OCI-LY1 (cell line): ENCODE results near the gene JPH3.

Experiments
- H2AFZ ChIP-seq: fragments of 200-600 bp; sonication (generic), shearing (Covaris generic); 2 replicates; pipeline ENCODE4 v1.6.0; 2014; ENCODE audit warnings: antibody characterized with exemption, mild to moderate bottlenecking, low read length
- H3F3A ChIP-seq: fragments of 200-600 bp; sonication (generic), shearing (Covaris generic); 2 replicates; pipeline ENCODE4 v1.6.0; 2014; ENCODE audit warnings: mild to moderate bottlenecking, antibody characterized with exemption, low read length, moderate library complexity; ENCODE audit not compliant: insufficient read depth
- H3K27ac ChIP-seq: fragments of 200-600 bp; sonication (generic); 2 replicates; pipeline ENCODE4 v1.5.1; 2014; ENCODE audit warnings: low read length, mixed run types, mild to moderate bottlenecking, low read depth; ENCODE audit not compliant: poor library complexity, severe bottlenecking
- H3K27me3 ChIP-seq: fragments of 200-600 bp; sonication (generic); 2 replicates; pipeline ENCODE4 v1.6.0; 2014; ENCODE audit warnings: antibody characterized with exemption, mild to moderate bottlenecking, low read length, moderate library complexity; ENCODE audit not compliant: insufficient read depth
- H3K36me3 ChIP-seq: fragments of 200-600 bp; sonication (generic); 2 replicates; pipeline ENCODE4 v1.6.1; 2014; ENCODE audit warnings: mild to moderate bottlenecking, antibody characterized with exemption, low read length, moderate library complexity, mixed read lengths; ENCODE audit not compliant: insufficient read depth
- H3K4me1 ChIP-seq: fragments of 200-600 bp; sonication (generic); 2 replicates; pipeline ENCODE4 v1.5.1; 2014; ENCODE audit warnings: mild to moderate bottlenecking, low read length, moderate library complexity; ENCODE audit not compliant: insufficient read depth, severe bottlenecking
- H3K4me2 ChIP-seq: fragments of 200-600 bp; sonication (generic), shearing (Covaris generic); 2 replicates; pipeline ENCODE4 v1.6.1; 2014; ENCODE audit warnings: low read length
- H3K4me3 ChIP-seq: fragments of 200-600 bp; sonication (generic); 2 replicates; pipeline ENCODE4 v1.5.1; 2014; ENCODE audit warnings: low read length, low read depth, mild to moderate bottlenecking, mixed read lengths; ENCODE audit not compliant: poor library complexity, severe bottlenecking
- H3K79me2 ChIP-seq: fragments of 200-600 bp; shearing (Covaris generic); 2 replicates; pipeline ENCODE4 v1.6.1; 2016; ENCODE audit warnings: mixed run types, low read length, mixed read lengths; ENCODE audit not compliant: insufficient read depth
- H3K9ac ChIP-seq: fragments of 200-600 bp; sonication (generic), shearing (Covaris generic); 2 replicates; pipeline ENCODE4 v1.6.1; 2014; ENCODE audit warnings: mild to moderate bottlenecking, low read length, mixed read lengths
- H3K9me2 ChIP-seq: fragments of 200-600 bp; sonication (generic), shearing (Covaris generic); 2 replicates; pipeline ENCODE4 v1.6.1; 2014; ENCODE audit warnings: low read depth, mild to moderate bottlenecking, low read length, mixed read lengths
- H3K9me3 ChIP-seq: fragments of 200-600 bp; shearing (Covaris generic); 2 replicates; pipeline ENCODE4 v1.6.1; 2014; ENCODE audit warnings: low read length, mixed read lengths
- H4K20me1 ChIP-seq: fragments of 200-600 bp; sonication (generic), shearing (Covaris generic); 2 replicates; pipeline ENCODE4 v1.6.0; 2016; ENCODE audit warnings: mild to moderate bottlenecking, low read length; ENCODE audit not compliant: insufficient read depth
- CTCF ChIP-seq: fragments of 200-600 bp; sonication (generic), shearing (Covaris generic); IDR thresholded peaks from 2 replicates; pipeline ENCODE4 v1.5.1; 2017; ENCODE audit warnings: mild to moderate bottlenecking, antibody characterized with exemption, low read length, moderate library complexity, mixed read lengths
- EZH2 ChIP-seq: fragments of 200-600 bp; sonication (generic), shearing (Covaris generic); IDR thresholded peaks from 2 replicates; pipeline ENCODE4 v1.8.0; 2017; ENCODE audit warnings: borderline replicate concordance, mixed run types, mild to moderate bottlenecking, antibody characterized with exemption, low read length, moderate library complexity, mixed read lengths

JPH3 gene

GRCh38 chr16:87579691-87580090, 22.6 kb upstream of the JPH3 start:
- H3K9me2 ChIP-seq: no peaks in the 10 kb centered on the region
- no peaks in the 10 kb centered on the region for H4K20me1 ChIP-seq
- no peaks in the 10 kb centered on the region for H3K4me1 ChIP-seq
- H2AFZ ChIP-seq: no peak overlapping the region
- no peak overlapping the region for H3K4me2 ChIP-seq
- H3K79me2 ChIP-seq: no peaks in the 10 kb centered on the region
- H3K27me3 ChIP-seq: peaks cover 5% of the 10 kb centered on the region; the same call in 1 of the 2 replicates
- H3K9ac ChIP-seq: no peak overlapping the region
- H3K27ac ChIP-seq: no peak overlapping the region
- H3K9me3 ChIP-seq: no peaks in the 10 kb centered on the region
- H3F3A ChIP-seq: no peaks in the 10 kb centered on the region
- TF ChIP-seq CTCF (no peak), EZH2 (no peak)
- H3K4me3 ChIP-seq: no peak overlapping the region
- H3K36me3 ChIP-seq: no peaks in the 10 kb centered on the region

DNA sequence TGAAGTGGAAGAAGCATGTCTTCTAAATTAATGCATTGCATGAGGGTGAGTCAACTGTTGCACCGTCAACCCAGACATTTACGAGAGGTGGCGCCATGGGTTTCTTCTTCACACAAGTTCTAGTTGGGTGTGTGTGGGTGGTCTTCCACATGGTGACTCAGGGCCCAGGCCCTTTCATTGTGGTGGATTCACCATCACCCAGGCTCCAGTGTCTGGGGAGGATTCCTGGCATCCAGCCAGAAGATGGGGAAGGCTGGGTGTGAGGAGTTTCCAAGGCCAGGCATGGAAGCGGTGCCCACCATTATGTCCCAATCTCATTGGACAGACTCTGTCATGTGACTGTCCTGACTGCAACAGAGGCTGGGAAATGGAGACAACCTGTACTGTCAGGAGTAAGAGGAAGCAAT, 21.4 kb upstream of the JPH3 start:
- no peak overlapping the region for H3K27ac ChIP-seq
- no peaks in the 10 kb centered on the region for H4K20me1 ChIP-seq
- H3K79me2 ChIP-seq: no peaks in the 10 kb centered on the region
- TF ChIP-seq EZH2 (no peak), CTCF (peak; percentile 16; the same call in 1 of the 2 replicates)
- no peaks in the 10 kb centered on the region for H3K9me3 ChIP-seq
- H3K4me1 ChIP-seq: no peaks in the 10 kb centered on the region
- H3F3A ChIP-seq: no peaks in the 10 kb centered on the region
- peaks cover 5% of the 10 kb centered on the region; the same call in 1 of the 2 replicates for H3K27me3 ChIP-seq
- H3K36me3 ChIP-seq: no peaks in the 10 kb centered on the region
- no peak overlapping the region for H3K4me2 ChIP-seq
- H2AFZ ChIP-seq: no peak overlapping the region
- H3K4me3 ChIP-seq: no peak overlapping the region
- H3K9me2 ChIP-seq: no peaks in the 10 kb centered on the region
- H3K9ac ChIP-seq: no peak overlapping the region

GRCh38 chr16:87581857-87582215, 20.5 kb upstream of the JPH3 start:
- no peaks in the 10 kb centered on the region for H3K36me3 ChIP-seq
- no peaks in the 10 kb centered on the region for H3K4me1 ChIP-seq
- no peaks in the 10 kb centered on the region for H3K79me2 ChIP-seq
- no peak overlapping the region for H3K9ac ChIP-seq
- H3K4me3 ChIP-seq: no peak overlapping the region
- no peak overlapping the region for H2AFZ ChIP-seq
- no peaks in the 10 kb centered on the region for H4K20me1 ChIP-seq
- H3K27ac ChIP-seq: no peak overlapping the region
- no peak overlapping the region for H3K4me2 ChIP-seq
- no peak for TF ChIP-seq CTCF
- TF ChIP-seq EZH2: no peak
- no peaks in the 10 kb centered on the region for H3F3A ChIP-seq
- H3K9me2 ChIP-seq: no peaks in the 10 kb centered on the region
- no peaks in the 10 kb centered on the region for H3K9me3 ChIP-seq
- H3K27me3 ChIP-seq: peaks cover 5% of the 10 kb centered on the region; the same call in 1 of the 2 replicates
